Activated CD4-positive, alpha-beta T cell treated with anti-CD3 and anti-CD28 coated beads, Interleukin-2, amount 50 U/mL, for 16 hours (primary cell): ENCODE measurements around the gene FXN.
"Not testable (repeated sequence)": the region's sequence is repeated elsewhere in the genome, so short reads cannot be mapped to it uniquely, and the experiment has no call there.

Experiments
- DNase-seq: peaks from one replicate; pipeline ENCODE4 v3.0.0-alpha.2; 2020

FXN gene

DNA sequence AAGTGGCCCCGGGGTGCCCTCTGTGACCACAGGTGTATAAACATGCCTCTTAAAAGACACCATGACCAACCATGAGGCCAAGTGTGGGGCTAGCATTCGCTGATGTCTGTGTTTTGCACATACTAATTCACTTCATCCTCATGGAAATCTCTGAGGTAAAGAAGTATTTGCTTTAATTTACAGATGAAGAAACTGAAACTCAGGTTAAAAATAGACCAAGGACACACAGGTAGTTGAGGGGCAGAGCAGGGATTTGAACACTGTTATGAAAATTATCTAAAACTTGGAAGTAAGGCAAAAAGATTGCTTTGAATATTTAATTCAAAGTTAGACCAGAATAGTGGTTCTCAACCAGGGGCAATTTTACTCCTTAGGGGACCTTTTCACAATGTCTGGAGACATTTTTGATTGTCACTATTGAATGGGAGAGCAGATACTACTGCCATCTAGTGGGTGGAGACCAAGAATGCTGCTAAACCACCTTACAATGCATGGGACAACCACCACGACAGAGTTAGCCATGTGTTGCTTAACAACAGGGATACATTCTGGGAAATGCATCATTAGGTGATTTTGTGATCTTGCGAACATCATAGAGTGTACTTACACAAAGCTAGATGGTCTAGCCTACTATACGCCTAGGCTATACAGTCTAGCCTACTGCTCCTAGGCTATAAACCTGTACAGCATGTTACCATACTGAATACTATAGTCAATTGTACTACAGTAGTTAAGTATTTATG, 8.0 kb upstream of the FXN start:
- DNase-seq: peak; percentile 71

DNA sequence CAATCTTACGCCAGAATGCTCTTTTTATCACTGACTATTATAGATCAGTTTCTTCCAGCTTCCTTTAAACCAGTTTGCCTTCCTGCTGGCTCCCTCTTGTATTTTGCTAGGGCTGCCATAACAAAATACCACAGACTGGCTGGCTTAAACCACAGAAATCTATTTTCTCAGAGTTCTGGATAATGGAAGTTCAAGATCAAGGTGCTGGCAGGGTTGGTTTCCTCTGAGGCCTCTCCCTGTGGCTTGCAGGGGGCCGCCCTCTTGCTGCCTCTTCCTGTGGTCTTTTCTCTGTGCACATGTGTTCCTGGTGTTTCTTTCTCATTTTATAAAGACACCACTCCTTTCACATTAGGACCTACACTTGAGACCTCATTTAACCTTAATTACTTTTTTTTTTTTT, 6.8 kb upstream of the FXN start:
- peak; percentile 38 for DNase-seq

DNA sequence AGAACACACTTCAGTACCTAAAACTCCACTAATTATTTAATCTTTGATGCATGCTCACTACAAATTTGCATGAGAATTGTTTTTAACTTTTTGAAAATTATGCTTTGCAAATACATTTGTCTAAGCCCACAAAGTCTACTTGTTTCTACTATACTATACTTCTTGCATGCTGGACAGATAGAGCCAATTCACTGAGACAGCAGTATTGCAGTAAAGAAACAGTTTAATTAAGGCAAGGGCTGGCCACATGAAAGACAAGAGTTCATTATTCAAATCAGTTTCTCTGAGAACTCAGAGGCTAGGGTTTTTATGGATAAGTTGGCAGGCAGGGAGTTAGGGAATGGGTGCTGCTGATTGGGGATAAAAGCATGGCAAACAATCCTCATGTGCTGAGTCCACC, 6.0 kb upstream of the FXN start:
- DNase-seq: no peak

DNA sequence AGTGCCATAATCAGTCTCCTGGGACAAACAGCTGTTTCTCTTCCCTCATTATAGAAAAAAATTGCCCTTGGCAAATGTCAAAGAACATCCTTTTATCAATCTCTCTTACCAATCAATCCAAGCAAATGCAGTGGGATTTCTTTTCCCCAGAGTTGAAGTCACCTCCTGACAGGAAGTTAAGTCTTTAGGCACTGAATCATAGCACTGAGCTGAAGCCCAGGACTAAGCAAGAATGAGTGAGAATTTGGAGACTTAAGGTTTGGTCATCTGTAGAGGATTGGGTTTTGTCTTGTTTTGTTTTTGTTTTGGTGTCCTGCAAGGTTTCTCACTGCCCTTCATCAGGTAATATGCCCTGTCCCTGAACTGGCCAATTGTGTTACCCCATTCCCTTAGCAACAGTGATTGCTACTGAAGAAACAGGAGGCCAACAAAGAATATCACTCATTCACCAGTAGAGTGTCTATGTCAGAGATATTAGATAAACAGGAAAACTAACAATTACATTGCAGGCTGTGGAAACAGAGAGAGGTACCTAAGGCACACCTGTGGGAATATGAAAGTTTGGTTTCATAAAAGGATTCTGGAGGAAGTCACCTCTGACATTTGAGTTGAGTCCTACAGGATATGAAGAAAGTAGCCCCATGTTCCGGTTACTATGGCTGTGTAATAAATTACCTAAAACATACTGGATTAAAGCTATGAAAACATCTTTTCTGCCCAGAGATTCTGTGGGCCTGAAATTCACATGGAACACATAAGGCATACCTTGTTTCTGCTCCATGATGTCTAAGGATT, 4.5 kb upstream of the FXN start:
- DNase-seq: no peak

DNA sequence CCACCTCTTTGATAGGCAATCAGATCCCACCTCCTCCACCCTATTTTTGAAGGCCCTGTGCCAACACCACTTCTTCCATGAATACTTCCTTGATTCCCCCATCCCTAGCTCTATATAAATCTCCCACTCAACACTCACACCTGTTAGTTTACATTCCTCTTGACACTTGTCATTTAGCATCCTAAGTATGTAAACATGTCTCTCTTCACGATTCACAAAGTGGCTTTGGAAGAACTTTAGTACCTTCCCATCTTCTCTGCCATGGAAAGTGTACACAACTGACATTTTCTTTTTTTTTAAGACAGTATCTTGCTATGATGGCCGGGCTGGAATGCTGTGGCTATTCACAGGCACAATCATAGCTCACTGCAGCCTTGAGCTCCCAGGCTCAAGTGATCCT, 1.5 kb upstream of the FXN start:
- DNase-seq: no peak

DNA sequence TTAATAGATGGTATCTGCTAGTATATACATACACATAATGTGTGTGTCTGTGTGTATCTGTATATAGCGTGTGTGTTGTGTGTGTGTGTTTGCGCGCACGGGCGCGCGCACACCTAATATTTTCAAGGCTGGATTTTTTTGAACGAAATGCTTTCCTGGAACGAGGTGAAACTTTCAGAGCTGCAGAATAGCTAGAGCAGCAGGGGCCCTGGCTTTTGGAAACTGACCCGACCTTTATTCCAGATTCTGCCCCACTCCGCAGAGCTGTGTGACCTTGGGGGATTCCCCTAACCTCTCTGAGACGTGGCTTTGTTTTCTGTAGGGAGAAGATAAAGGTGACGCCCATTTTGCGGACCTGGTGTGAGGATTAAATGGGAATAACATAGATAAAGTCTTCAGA, 757 bp downstream of the FXN start:
- DNase-seq: peak; percentile 43

DNA sequence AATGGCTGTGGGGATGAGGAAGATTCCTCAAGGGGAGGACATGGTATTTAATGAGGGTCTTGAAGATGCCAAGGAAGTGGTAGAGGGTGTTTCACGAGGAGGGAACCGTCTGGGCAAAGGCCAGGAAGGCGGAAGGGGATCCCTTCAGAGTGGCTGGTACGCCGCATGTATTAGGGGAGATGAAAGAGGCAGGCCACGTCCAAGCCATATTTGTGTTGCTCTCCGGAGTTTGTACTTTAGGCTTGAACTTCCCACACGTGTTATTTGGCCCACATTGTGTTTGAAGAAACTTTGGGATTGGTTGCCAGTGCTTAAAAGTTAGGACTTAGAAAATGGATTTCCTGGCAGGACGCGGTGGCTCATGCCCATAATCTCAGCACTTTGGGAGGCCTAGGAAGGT, 1.2 kb downstream of the FXN start:
- no peak for DNase-seq

DNA sequence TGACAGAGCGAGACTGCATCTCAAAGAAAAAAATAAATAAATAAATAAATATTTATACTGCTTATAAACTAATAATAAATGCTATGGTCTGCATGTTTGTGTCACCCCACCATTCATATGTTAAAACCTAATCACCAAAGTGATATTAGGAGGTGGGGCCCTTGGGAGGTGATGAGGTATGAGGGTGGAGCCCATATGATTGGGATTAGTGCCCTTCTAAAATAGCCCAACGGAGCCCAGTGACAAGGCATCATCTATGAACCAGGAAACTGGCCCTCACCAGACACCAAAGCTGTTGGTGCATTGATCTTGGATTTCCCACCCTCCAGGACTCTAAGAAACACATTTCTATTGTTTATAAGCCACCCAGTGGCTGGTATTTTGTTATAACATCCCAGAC, 5.1 kb downstream of the FXN start:
- no peak for DNase-seq

DNA sequence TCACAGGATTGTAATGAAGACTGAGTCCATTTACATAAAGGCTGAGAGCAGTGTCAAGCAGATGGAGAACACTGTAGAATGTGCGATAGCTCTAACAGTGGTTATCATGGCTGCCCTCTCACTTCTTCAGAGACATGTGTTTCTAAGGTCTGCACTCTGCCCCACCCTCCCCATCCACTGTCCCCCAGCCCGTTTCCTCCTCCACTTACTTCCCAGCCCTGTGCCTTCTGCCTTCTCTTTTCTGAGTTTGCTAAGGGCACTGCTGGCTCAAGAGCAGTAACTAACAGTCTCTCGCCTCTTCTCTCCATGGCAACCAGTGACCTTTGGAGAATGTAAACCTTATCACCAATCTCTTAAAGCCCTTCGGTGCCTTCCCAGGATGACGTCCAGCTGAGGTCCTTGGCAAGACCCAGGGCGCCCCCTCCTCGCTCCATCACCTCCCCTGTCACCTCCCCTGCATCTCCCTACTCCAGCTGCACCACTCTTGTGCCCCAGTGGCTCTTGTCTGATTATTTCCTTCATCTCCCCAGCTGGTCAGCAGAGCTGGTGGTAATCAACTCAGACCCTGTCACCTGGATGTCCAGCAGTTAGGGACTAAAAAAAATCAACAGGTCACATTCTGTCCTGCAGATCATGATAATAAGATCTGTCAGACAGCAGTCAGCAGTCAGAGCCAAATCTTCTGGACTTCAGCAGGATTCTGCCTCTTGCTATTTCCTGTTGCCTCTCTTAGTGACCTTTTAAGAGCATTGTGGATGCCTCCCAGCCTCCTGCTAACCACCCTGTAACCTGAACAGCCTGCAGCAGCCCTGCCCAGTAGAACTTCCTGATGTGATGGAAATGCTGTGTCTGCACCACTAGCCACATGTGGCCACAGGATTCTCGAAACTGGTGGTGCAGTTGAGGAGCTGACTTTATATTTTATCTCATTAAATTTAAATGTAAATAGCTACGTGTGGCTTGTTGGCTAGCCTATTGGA, 9.0 kb downstream of the FXN start:
- peak; percentile 38 for DNase-seq

DNA sequence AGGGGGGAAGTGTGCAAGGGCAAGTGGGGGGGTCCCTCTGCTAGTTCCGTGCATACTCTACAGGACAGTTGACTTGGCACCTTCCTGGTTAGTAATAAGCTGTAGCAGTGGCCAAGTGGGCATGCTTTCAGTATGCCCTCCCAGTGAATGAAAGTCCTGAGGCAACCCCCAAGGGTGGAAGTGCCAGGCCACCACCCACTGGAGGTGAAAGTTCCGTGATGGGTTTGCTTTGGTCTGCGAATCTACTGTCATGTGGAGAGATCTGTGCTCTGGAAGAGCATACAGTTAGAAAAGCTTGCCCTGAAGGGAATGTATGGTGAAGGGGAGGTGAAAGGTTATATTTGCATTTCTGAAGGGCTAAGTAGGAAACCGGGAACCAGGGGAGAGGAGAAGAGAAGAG, 10.3 kb downstream of the FXN start:
- DNase-seq: no peak

DNA sequence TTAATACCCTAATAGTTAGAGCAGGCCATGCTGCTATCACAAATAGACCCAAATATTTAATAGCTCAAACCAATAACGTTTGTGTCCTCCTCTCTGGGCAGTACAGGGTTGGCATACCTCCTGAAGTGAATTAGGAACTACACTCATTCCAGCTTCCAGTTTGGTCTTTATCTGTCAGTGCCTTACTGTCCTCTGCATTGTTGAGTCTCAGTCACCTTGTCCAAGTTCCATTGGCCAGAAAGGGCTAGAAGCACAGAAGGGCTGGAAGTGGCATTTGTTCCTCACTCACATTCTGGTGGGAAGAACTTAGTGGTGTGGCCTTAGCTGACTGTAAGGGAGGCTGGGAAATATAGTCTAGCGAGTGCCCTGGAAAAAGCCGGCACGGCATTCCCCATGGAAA, 11.2 kb downstream of the FXN start:
- no peak for DNase-seq

DNA sequence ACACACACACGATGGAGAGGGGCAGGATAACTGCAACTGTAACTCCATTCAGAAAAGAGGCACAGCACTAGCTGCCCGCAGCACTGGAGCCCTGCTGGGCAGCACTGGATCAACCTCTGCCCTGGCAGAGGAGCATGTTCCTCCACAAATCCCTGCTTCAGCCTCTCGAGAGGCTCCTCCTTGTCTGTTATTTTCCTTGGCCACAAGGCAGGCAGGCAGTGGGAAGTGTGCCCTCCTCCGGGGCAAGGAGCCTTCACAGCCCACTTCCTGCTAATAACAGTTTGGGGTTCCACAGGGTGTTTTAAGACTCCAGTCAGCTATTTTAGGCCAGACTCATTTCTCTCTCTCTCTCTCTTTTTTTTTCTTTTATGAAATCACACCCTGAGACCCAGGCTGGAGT, 11.8 kb downstream of the FXN start:
- DNase-seq: no peak

DNA sequence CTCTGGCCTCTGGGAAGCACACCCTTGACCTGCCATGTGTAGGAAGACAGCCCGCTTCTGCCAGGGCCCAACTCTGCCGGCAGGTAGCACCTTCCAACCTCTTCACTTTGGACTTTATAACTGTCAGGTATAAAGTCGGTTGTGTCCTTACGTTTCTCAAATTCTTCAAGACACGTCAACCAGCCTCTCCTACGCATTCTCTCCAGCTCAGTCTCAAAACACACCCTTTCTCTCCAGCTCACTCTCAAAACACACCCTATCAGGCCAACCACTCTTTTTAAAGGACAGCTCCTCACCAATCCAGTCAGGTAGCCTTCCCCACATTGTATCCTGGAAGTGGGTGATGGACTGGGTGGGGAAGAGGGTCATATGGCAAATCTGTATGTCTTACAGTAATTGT, 13.5 kb downstream of the FXN start:
- DNase-seq: no peak

DNA sequence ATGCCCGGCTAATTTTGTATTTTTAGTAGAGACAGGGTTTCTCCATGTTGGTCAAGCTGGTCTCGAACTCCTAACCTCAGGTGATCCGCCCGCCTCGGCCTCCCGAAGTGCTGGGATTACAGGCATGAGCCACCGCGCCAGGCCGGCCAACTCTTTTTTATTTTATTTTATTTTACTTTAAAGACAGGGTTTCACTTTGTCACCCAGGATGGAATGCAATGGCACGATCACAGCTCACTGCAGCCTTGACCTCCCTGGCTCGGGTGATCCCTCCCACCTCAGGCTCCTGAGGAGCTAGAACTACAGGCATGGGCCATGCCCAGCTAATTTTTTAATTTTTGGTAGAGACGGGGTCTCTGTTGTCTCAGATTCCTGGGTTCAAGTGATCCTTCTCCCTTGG, 15.4 kb downstream of the FXN start:
- not testable (repeated sequence) for DNase-seq

DNA sequence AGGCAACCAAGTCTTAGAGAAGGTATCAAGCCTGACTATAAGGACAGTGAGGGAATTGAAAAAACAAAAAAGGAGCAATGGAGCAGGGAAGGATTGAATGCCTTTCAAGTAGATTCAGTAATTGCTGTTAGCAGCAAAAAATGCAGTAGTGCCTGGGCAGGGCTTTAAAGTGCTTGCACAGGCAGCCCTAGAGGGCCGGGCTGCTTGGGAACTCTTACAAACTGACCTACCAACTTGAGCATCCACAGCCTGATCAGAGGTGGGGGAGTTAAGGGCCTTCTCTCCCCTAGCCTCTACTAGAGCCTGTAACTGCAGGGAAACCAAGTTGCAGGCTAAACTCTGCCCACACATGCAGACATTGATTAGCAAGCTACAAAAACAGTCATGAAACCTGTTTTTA, 19.4 kb downstream of the FXN start:
- DNase-seq: no peak

DNA sequence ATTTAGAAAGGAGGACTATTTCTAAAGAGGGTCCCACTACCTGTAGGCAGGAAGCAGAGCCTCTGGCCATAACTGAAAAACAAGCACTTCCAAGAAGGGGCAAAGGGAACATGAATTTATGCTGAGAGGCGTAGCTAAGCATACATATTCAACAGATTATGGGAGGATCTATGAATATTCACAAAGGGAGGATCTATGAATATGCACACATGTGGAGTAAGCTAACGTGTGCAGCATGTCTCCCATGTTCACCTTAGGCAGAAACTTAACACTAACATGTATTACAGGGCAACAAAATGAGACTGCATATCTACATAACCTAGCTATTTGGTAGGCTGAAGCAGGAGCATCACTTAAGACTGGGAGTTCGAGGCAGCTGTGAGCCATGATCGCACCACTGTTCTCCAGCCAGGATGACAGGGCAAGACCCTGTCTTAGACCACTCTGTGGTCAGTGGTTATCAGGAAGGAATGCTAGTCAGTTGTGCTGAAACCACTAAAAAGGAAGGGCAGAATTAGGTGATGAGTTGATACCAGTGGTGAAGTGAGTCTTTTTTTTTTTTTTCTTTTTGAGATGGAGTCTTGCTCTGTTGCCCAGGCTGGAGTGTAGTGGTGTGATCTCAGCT, 20.8 kb downstream of the FXN start:
- no peak for DNase-seq

DNA sequence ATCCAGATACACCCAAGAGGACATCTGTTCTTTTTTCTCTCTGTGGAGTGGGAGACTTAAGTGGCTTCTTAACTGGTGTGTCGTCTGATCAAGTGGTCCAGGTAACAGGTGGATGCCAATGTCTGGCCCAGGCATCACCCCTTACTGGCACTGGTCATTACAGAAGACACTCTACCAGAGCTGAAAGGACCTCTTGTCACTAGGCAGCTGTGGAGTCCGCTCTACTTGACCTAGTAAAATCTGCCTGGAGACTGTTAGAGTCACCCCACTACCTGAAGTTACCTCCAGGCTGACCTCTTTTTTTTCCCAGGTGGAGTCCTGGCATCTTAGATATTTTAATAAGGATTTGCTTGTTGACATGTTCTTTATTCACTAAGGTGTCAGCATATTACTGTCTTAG, 22.5 kb downstream of the FXN start:
- DNase-seq: no peak

DNA sequence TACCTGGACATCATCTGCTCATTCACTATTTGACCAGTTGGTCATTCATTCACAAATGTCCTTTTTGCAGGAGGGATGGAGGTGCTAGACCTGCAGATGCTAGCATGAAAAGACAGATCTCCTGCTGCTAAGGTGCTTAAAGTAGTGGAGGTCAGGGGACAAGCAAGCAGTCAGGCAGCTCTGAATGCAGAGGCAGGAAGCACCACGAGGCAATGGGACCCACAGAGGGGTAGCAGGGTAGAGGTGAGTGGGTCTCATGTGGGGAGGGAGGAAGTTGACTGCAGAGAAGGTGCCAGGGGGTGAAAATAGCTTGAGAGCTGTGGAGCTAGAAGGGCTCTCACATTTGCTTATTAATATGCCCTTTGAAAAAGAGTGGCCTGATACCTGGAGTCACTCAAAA, 25.2 kb downstream of the FXN start:
- no peak for DNase-seq

DNA sequence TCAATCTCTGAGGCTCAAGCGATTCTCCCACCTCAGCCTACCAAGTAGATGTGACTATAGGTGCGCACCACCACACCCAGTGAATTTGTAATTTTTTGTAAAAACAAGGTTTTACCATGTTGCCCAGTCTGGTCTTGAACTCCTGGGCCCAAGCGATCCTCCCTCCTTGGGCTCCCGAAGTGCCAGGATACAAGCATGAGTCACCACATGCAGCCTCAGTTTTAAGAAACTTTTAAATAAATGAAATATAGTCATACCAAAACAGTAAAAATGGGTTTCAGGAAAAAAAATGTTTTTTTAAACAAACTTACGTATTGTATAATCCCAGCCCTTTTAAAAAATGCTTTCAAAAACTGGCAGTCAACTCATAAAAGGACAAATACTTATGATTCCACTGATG, 26.6 kb downstream of the FXN start:
- DNase-seq: no peak

DNA sequence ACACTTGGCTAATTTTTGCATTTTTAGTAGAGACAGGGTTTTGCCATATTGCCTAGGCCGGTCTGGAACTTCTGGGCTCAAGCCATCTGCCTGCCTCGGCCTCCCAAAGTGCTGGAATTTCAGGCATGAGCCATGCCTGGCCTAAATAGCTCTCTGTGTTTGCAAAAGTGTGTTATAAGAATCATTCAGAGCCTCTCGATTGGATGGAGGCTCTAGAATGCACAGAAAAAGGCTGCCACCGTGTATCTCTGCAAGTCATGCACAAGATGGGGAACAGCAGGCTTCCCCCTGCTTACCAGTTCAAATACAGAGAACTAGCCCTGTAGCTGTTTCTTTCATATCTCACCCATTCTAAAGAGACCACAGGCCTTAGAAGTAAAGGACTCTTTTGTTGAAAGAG, 28.3 kb downstream of the FXN start:
- DNase-seq: no peak

DNA sequence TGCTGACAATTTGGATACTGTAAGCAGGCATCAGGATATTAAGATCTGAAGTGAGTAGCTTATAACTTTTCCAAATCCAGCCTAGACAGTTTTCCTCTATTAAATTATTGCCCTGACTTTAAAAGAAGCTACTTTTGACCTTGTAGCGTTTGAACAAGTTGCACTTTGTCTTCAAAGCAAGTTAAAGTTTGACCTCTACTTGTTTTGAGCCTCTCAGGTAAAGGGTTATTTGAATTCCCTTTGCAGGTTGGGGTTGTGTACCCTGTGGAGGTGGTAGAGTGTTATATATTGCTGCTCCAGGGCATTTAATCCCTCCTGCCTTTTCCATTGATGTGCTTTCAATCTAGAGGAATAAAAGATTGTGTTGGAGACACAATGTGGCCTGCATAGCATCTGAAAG, 30.1 kb downstream of the FXN start:
- no peak for DNase-seq

DNA sequence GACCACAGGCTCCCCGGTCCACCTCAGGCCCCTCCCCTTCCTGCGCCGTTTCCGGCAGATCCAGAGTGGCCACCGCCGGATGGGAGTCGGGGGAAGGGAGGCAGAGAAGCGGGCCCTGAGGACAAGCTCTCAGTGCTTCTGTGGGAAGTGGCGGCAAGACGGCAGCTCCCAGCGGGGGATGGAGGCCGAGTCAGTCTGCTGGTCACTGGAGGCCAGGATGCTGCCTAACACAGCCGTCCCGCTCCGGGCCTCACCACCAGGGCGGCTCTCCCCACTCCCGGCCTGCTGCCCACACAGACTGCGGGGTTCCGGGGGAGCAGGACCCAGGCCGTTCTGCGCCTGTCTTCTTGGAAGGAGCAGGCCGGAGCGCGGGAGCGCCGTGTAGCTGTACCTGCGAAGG, 31.4 kb downstream of the FXN start:
- no peak for DNase-seq

DNA sequence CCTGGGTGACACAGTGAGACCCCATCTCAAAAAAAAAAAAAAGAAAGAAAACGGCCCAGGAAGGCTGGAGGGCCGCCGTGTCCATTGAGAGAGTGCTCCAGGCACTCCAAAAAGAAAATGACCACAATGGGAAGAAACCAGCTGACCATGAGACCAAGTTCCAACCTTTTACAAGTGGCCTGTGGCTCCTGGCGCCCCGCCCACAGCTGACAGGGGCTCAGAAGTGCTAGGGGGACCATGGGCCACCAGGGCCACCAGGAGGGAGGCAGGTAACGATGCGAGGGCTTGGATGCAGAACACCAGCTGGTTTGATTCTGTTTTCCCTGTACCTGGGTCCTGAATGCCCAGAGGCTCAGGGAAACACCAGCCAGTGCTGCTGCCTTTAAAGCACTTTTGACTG, 34.6 kb downstream of the FXN start:
- DNase-seq: no peak
